GM12865 (cell line): ENCODE results near the gene ANO6.

Source experiments
- DNase-seq: peaks from one replicate; pipeline ENCODE4 v3.0.0; 2010; ENCODE audit warnings: low read depth
- H3K4me3 ChIP-seq: 2 replicates; pipeline ENCODE4 v1.5.1; 2011; ENCODE audit warnings: mild to moderate bottlenecking, low read depth, low read length, control low read depth
- TF ChIP-seq, protein P1 (sequence below): IDR thresholded peaks from 2 replicates; pipeline ENCODE4 v1.5.1; 2011; ENCODE audit warnings: low read length, control low read depth, low read depth, inconsistent platforms; ENCODE audit not compliant: insufficient read depth; ENCODE audit errors: missing control alignments

The ANO6 gene

DNA sequence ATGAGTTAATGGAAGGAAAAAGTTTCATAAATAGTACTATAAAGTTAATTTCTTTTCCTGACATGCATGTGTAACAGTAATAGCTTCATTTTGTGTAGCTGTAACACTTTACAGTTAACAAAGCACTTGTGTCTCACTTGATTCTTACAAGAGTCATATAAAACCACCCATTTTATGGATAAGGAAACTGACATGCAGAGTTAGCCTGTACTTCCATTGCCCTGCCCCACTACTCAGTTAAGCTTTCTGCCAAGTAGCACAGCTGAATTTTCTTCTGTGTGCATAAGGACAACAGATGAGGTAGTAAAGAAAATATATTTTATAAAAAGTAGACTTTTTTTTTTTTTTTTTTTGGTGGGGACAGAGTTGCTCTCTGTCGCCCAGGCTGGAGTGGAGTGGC is 32.2 kb downstream of the ANO6 start:
- DNase-seq = no peak
- H3K4me3 ChIP-seq = no peak overlapping the region
- TF ChIP-seq, protein P1, sequence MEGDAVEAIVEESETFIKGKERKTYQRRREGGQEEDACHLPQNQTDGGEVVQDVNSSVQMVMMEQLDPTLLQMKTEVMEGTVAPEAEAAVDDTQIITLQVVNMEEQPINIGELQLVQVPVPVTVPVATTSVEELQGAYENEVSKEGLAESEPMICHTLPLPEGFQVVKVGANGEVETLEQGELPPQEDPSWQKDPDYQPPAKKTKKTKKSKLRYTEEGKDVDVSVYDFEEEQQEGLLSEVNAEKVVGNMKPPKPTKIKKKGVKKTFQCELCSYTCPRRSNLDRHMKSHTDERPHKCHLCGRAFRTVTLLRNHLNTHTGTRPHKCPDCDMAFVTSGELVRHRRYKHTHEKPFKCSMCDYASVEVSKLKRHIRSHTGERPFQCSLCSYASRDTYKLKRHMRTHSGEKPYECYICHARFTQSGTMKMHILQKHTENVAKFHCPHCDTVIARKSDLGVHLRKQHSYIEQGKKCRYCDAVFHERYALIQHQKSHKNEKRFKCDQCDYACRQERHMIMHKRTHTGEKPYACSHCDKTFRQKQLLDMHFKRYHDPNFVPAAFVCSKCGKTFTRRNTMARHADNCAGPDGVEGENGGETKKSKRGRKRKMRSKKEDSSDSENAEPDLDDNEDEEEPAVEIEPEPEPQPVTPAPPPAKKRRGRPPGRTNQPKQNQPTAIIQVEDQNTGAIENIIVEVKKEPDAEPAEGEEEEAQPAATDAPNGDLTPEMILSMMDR = no peak

DNA sequence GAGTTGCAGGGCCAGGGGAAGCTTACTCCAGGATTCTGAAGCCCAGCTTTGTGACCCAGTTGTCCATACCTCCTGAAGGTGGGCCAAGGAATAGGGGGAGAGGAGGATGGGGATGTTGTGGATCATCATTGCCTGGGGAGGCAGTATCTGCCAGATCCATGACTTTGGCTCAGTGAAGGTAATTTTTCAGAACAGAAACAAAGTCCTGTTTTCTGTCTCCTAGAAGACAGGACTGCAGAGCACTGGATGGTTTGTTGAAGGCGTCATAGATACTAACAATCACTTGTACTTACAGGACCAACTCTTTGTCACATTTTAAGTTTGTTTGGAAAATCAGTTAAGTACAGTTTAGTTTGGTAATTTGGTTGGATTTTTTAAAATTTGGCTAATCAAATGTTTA is 38.4 kb downstream of the ANO6 start:
- TF ChIP-seq, protein P1 = no peak
- H3K4me3 ChIP-seq = no peak overlapping the region
- no peak for DNase-seq

DNA sequence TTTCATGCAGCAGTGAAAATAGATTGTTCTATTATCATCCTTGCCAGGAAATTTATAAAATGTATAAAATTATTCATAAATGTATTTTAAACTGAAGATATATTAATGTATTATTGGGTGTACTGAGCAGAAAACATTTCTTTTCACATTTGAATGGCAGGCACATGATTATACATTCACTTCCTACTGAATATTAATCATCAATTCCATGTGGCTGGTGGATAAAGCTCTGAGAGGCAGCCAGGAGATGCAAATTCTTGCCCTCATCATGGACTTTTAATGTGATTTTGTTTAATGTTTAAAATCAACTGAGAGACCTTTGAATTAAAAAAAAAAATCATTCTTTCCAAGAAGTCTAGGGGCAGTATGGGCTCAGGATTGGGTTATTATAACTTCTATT is 40.8 kb downstream of the ANO6 start:
- no peak for DNase-seq
- H3K4me3 ChIP-seq = no peak overlapping the region

DNA sequence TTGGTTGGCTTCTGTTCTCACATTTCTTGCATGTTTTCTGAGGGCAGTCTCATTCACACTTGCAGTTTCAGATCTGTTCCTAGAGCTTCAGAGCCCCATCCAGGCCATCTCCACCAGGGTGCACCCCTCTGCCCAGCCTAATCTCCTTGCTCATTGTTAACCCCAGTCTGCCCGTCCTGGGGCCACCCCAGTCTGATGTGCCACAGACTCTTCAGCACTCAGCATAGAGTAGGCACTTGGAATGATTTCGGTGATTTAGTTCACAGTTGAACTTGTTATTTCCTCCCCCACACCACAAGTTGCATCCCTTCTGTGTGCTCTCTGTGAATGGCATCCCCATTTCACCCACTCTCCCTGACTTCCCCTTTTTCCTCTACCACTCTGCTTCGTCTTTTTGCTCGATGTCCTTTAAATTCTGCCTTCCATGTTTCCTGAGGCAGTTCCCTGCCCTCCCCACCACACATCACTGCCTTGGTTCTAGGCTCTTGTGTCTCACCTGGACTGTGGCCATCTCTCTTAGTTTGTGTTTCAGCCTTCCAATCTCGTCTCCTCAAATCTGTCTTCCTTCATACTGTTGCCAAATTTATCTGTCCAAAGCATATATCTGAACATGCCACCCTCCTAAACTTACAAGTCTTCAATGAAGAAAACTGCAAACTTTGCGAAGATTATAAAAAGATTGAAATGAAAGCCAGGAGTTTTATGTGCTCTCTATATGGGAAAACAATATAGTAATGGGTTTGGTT is 41.5 kb downstream of the ANO6 start:
- DNase-seq = peak; percentile 58
- TF ChIP-seq, protein P1 = peak; percentile 2
- H3K4me3 ChIP-seq = no peak overlapping the region

More for the DNA sequence above, 40.8 kb downstream of the ANO6 start:
- TF ChIP-seq, protein P1 = no peak

DNA sequence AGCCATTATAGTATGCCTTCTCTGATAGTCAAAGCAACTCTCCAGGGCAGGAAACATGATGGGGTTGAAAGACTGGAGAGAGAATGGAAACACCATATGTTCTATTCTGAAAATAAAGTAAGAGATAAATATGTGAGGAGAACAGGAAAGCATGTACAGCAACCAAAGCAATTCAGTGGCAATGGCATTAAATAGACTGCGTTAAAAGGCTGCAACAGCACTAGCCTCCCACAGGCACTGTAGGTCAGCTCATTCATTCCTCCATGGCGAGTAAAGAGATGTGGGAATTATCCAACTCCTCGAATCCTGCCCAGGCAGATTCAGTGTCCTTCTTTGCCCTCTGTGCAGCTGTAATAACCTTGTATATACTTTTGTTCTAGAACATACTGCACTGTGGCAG is 43.8 kb downstream of the ANO6 start:
- no peak for DNase-seq
- TF ChIP-seq, protein P1 = no peak
- H3K4me3 ChIP-seq = no peak overlapping the region

DNA sequence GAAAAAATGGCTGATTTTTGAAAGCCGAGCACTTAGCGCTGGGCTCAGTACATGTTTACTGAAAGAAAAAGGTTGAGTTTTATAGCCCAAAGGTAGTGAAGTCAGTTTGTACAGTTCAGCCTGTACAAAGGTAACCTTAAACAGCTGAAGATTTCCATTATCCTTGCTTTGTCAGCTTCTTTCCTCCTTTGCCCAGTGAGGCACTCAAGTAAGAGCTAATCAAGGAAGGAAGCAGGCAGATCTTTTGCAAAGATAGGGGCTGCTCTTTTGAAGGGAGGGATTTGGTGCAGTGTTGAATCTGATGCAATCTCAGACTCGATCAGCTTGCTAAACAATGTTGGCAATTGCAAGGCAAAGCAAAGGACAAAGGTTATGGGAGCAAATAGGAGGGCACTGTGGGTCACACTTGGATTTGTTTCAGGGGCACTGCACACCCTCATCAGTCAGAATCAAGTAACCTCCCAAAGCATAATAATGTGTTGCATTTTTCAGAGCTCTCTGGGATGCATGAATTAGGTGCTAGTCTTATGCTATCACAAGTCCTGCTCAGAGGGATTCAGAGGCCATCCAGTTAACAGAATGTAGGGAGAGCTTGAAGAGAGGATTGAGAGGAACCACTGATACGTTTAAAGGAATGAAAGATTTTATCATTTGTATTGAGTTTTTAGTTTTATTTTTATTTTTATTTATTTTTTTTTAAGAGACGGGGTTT is 44.4 kb downstream of the ANO6 start:
- DNase-seq = no peak
- no peak overlapping the region for H3K4me3 ChIP-seq

More for the DNA sequence above, 44.4 kb downstream of the ANO6 start:
- TF ChIP-seq, protein P1 = no peak
